Cardiac muscle cell (in vitro differentiated cells and primary cell): ENCODE measurements around the gene DBET. TPM values are rescaled to one million over a fixed set of nuclear protein-coding genes. Genes with fewer than 3 reads are reported as not detected.
"Not testable (repeated sequence)": the region's sequence is repeated elsewhere in the genome, so short reads cannot be mapped to it uniquely, and the experiment has no call there.

Experiments used
- DNase-seq, 2 donors: peaks; one replicate each; pipeline versions ENCODE4 v3.0.0 to v3.0.0-alpha.2; 2010 to 2017; ENCODE audit warnings: low read depth in 1 of 2, low spot score in 1 of 2
- H3K27ac ChIP-seq: fragments of 200-600 bp; sonication (generic); 2 replicates; pipeline ENCODE4 v1.5.1; 2016
- H3K27me3 ChIP-seq: fragments of 200-600 bp; sonication (generic); 2 replicates; pipeline ENCODE4 v1.6.0; 2016; ENCODE audit warnings: control low read depth
- H3K36me3 ChIP-seq: fragments of 200-600 bp; sonication (generic); 2 replicates; pipeline ENCODE4 v1.5.1; 2016; ENCODE audit warnings: control low read depth
- H3K4me1 ChIP-seq: fragments of 200-600 bp; sonication (generic); 2 replicates; pipeline ENCODE4 v1.8.1; 2017; ENCODE audit warnings: low read depth, mild to moderate bottlenecking, mixed run types
- H3K4me3 ChIP-seq: fragments of 200-600 bp; sonication (generic); 2 replicates; pipeline ENCODE4 v1.5.1; 2016; ENCODE audit warnings: mild to moderate bottlenecking
- H3K9me3 ChIP-seq: fragments of 200-600 bp; sonication (generic); 2 replicates; pipeline ENCODE4 v1.5.1; 2017; ENCODE audit warnings: low read depth, mild to moderate bottlenecking, control low read depth
- polyA plus RNA-seq: library from polyadenylated mRNA; unstranded; fragments of >200 nt; fragmentation: Nextera tagmentation; extraction: Ambion mirVana; gene quantifications from 2 replicates; pipeline ENCODE4 v1.2.1, GENCODE V29; 2016
- total RNA-seq: library from RNA; depleted of rRNA; stranded (reverse); fragments of >200 nt; gene quantifications from 2 replicates; pipeline ENCODE4 v1.2.3, GENCODE V29; 2016

DBET gene
- total and polyA plus RNA-seq, 2 experiments from 2014 or later = not detected

GRCh38 chr4:190040873-190041272, 23.4 kb upstream of the DBET start:
- not testable (repeated sequence) for H3K27ac ChIP-seq, H3K4me1 ChIP-seq, H3K36me3 ChIP-seq, H3K27me3 ChIP-seq, DNase-seq, H3K9me3 ChIP-seq, H3K4me3 ChIP-seq

GRCh38 chr4:190047627-190048026, 16.7 kb upstream of the DBET start:
- H3K27ac ChIP-seq, H3K4me3 ChIP-seq, H3K4me1 ChIP-seq, DNase-seq, H3K36me3 ChIP-seq, H3K9me3 ChIP-seq, H3K27me3 ChIP-seq: not testable (repeated sequence)

DNA sequence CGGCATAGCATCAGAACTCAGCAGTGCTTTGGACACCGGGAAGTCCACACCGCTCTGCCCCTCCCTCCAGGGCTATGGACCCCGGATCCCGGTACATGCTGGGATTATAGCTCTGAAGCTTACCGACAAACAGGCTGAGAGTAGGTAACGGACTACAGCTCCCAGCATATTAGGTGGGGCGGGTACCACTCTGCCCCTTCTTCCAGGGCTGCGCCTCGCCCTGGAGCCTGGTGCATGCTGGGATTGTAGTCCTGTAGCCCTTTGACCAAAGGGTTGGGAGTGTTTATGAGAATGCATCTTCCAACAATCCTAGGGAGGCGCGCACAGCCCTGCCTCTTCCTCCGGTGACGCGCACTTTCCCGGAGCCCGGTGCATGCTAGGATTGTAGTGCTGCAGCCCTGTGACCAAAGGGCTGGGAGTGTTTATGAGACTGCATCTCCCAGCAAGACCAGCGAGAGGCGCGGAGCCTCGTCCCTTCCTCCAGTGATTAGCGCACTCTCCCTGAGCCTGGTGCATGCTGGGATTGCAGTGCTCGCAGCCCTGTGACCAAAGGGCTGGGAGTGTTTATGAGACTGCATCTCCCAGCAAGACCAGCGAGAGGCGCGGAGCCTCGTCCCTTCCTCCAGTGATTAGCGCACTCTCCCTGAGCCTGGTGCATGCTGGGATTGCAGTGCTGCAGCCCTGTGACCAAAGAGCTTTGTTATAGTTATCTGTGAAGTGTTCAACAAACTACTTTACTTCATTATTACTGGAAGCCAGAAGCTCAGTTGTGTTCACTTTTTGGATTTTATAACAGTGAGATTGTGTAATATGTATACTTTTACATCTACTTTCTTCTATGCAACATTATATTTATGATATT, 14.7 kb upstream of the DBET start:
- H3K36me3 ChIP-seq, H3K4me3 ChIP-seq, DNase-seq, H3K4me1 ChIP-seq, H3K27me3 ChIP-seq, H3K9me3 ChIP-seq, H3K27ac ChIP-seq: not testable (repeated sequence)

DNA sequence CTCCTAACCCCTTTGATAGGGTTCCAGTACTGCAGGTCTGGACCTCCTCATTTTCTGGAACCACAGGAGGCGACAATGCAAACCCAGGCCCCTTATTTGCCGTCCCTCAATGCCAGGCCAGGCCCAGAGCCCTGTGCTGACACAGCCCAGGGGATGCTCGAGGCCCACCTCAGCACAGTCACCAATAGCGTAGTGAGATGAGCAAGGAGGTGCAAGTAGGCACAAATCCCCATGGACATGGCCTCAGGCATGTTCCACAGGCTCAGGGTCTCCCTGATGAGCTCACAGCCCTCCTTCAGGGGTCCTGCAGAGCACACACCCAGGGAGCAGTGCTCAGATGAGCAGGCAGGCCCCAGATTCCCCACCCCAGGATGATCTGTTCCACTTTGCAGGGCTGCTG, 5.3 kb upstream of the DBET start:
- not testable (repeated sequence) for DNase-seq, H3K4me1 ChIP-seq, H3K27ac ChIP-seq, H3K4me3 ChIP-seq, H3K9me3 ChIP-seq, H3K27me3 ChIP-seq, H3K36me3 ChIP-seq

DNA sequence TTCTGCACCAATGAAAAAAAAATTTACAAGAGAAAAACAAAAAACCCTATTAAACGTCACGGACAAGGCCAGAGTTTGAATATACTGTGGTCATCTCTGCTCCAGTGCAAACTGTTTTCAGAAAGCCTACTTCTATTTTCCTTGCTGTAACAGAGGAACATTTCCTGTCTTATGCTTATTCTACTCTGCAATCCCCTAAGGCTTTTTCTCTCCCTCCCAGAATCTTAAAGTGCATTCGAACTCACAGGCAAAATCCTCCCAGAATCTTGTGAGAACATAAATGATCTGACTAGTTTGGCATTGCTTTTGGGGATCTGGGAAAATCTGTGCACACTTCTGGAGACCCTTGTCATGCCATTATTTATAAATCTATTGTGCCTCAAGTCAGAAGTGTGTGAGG, 503 bp downstream of the DBET start:
- H3K9me3 ChIP-seq, H3K4me3 ChIP-seq, DNase-seq, H3K27ac ChIP-seq, H3K4me1 ChIP-seq, H3K36me3 ChIP-seq, H3K27me3 ChIP-seq: not testable (repeated sequence)

- not testable (repeated sequence) for DNase-seq, H3K36me3 ChIP-seq, H3K27ac ChIP-seq, H3K4me1 ChIP-seq, H3K4me3 ChIP-seq, H3K27me3 ChIP-seq, H3K9me3 ChIP-seq
Observed at GRCh38 chr4:190068351-190068750, 4.0 kb downstream of the DBET start.

- not testable (repeated sequence) for H3K4me3 ChIP-seq, DNase-seq, H3K9me3 ChIP-seq, H3K36me3 ChIP-seq, H3K27ac ChIP-seq, H3K27me3 ChIP-seq, H3K4me1 ChIP-seq
Observed at GRCh38 chr4:190093052-190093451, 28.8 kb downstream of the DBET start.

DNA sequence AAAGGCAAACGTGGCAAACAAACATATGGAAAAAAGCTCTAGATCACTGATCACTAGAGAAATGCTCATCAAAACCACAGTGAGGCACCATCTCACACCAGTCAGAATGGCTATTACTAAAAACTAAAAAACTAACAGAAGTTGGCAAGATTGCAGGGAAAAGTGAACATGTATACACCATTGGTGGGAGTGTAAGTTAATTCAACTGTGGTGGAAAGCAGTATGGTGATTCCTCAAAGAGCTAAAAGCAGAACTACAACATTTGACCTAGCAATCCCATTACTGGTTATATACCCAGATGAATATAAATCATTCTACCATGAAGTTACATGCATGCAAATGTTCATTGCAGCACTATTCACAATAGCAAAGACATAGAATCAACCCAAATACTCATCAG, 29.7 kb downstream of the DBET start:
- H3K4me1 ChIP-seq, DNase-seq, H3K4me3 ChIP-seq: not testable (repeated sequence)

DNA sequence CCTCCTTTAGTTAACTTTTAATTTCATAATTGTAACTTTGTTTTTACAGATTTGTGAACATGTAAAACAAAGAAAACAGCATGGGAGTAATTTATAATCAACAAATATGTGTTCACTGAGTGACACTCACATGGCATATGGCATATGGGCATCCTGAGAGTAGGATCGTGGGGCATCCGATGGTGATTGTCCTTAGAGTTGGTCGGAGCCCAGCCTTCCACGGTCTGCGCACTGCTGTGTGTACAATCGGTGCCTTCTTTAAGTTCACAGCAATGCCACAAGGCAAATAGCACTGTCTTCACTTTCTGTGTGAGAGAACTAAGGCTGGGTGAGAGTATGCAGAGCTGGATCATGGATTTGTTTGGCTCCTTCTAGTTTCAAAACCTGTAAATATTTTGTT, 31.0 kb downstream of the DBET start:
- not testable (repeated sequence) for H3K27ac ChIP-seq, H3K4me3 ChIP-seq, H3K36me3 ChIP-seq, H3K9me3 ChIP-seq, DNase-seq, H3K4me1 ChIP-seq, H3K27me3 ChIP-seq

More for the DNA sequence above, 29.7 kb downstream of the DBET start:
- not testable (repeated sequence) for H3K36me3 ChIP-seq, H3K9me3 ChIP-seq, H3K27me3 ChIP-seq, H3K27ac ChIP-seq

- DNase-seq, H3K9me3 ChIP-seq, H3K4me1 ChIP-seq: not testable (repeated sequence)
Observed at GRCh38 chr4:190099605-190100004, 35.3 kb downstream of the DBET start.

DNA sequence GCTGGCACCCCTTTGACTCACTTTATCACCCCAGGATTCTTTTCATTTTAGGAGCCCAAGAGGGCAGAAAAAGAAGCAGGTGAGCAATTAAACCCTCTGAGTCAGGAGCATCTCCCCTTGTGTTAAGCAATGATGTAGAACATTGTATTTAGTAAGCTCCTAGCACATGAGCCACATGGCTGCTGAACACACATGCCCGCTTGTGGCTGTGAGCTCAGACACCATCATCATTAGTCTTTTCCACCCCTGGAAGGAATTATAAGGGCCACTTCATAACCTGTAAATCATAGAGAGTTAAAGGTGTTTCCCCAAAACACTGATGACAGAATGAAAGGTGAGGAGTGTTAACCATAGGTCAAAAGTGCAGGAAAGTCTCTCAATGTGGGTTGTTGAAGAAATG, 37.2 kb downstream of the DBET start:
- not testable (repeated sequence) for H3K4me1 ChIP-seq, DNase-seq, H3K27ac ChIP-seq

More at GRCh38 chr4:190099605-190100004, 35.3 kb downstream of the DBET start:
- H3K36me3 ChIP-seq, H3K27ac ChIP-seq, H3K27me3 ChIP-seq, H3K4me3 ChIP-seq: not testable (repeated sequence)

DNA sequence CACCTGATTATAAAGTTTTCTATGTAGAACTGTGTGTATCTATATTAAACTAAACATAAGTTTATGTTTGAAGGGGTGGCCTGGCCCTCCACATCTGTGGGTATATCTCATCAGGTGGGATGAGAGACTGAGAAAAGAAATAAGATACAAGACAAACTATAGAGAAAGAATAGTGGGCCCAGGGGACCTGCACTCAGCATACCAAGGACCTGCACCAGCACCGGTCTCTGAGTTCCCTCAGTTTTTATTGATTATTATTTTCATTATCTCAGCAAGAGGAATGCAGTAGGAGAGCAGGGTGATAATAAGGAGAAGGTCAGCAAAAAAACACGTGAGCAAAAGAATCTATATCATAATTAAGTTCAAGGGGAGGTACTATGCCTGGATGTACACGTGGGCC, 41.9 kb downstream of the DBET start:
- H3K36me3 ChIP-seq, H3K27ac ChIP-seq, DNase-seq, H3K27me3 ChIP-seq, H3K4me3 ChIP-seq, H3K4me1 ChIP-seq: not testable (repeated sequence)
- peaks cover 31% of the 10 kb centered on the region for H3K9me3 ChIP-seq

More for the DNA sequence above, 37.2 kb downstream of the DBET start:
- H3K9me3 ChIP-seq, H3K4me3 ChIP-seq, H3K36me3 ChIP-seq, H3K27me3 ChIP-seq: not testable (repeated sequence)

DNA sequence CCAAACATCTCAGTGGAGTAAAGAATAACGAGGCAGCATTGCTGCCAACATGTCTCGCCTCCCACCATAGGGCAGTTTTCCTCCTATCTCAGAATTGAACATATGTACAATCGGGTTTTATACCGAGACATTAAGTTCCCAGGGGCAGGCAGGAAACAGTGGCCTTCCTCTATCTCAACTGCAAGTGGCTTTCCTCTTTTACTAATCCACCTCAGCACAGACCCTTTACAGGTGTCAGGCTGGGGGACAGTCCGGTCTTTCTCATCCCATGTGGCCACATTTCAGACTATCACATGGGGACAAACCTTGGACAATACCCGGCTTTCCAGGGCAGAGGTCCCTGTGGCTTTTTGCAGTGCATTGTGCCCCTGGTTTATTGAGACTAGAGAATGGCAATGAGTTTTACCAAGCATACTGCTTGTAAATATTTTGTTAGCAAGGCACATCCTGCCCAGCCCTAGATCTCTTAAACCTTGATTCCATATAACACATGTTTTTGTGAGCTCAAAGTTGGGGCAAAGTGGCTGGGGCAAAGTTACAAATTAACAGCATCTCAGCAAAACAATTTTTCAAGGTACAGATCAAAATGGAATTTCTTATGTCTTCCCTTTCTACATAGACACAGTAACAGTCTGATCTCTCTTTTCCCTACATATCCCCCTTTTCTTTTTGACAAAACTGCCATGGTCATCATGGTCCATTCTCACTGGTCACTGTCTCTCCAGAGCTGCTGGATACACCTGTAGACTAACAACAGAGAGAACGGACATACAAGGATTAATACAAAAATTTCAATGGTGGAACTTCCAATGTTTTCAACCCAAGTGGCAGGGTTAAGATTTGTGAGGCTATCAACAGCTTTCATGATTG, 42.5 kb downstream of the DBET start:
- not testable (repeated sequence) for DNase-seq, H3K27ac ChIP-seq, H3K27me3 ChIP-seq, H3K4me3 ChIP-seq, H3K4me1 ChIP-seq, H3K36me3 ChIP-seq
- H3K9me3 ChIP-seq = peaks cover 36% of the 10 kb centered on the region
